Pancreas (tissue), 10 donors: Measurements from ENCODE around the gene LTC4S. TPM values are rescaled to one million over a fixed set of nuclear protein-coding genes. Genes with fewer than 3 reads are reported as not detected.

Source experiments
- ATAC-seq, 4 donors: fragments of 200-7000 bp; cut with Tn5 transposase; one replicate each; pipeline versions ENCODE4 v1.8.0 to v1.9.1; 2020; ENCODE audit warnings: mild to moderate bottlenecking in 4 of 4, moderate library complexity in 4 of 4
- DNase-seq, 6 donors: peaks; one replicate each; pipeline ENCODE4 v3.0.0-alpha.2; 2020
- FAIRE-seq: peaks from 2 replicates; lab custom pipeline; 2012; peaks lifted over from hg19 to GRCh38; lab: Jason Lieb, UNC
- H3K27ac ChIP-seq, 4 donors: fragments of 200-600 bp; sonication (generic); 1 replicate in 3 of 4; 2 replicates in 1 of 4; pipeline versions ENCODE4 v1.5.0 to v1.8.0; 2020
- H3K27me3 ChIP-seq, 4 donors: fragments of 200-600 bp; one replicate each; pipeline ENCODE4 v1.8.0; 2021
- H3K36me3 ChIP-seq, 3 donors: fragments of 200-600 bp; sonication (generic) in 1 of 3; one replicate each; pipeline versions ENCODE4 v1.5.0 to v1.8.0; 2020 to 2021
- H3K4me1 ChIP-seq, 3 donors: fragments of 200-600 bp; one replicate each; pipeline ENCODE4 v1.8.0; 2021
- H3K4me3 ChIP-seq, 4 donors: fragments of 200-600 bp; sonication (generic) in 2 of 4; one replicate each; pipeline versions ENCODE4 v1.5.0 to v1.8.0; 2020 to 2021
- H3K9me3 ChIP-seq, 4 donors: fragments of 200-600 bp; one replicate each; pipeline ENCODE4 v1.8.0; 2021
- WGBS, 2 donors: extraction: QIAGEN DNeasy Blood & Tissue Kit; methylation state at CpG; one replicate each; pipeline ENCODE4 v1.1.7; 2013; 5-methylcytosine and 5-hydroxymethylcytosine counted together
- intact Hi-C, 3 donors: fragments of 100-400 bp; cut with DNase I; formaldehyde crosslinking; loops; one replicate each; pipeline versions ENCODE4 v1.11.1 to v1.14.2; 2022
- polyA plus RNA-seq, 2 donors: library from polyadenylated mRNA; stranded (reverse); fragments of 200-250 nt; gene quantifications; one replicate each; pipeline ENCODE4 v1.2.3, GENCODE V29; 2013
- total RNA-seq, 6 donors: library from RNA; stranded (reverse); fragmentation: NEBNext Ultra II Directional in 4 of 6; extraction: Animal tissue kit (Norgen Biotek cat#: 25700) in 4 of 6; gene quantifications; one replicate each; pipeline versions ENCODE4 v1.2.1 to v1.2.4, GENCODE V29; 2021 to 2023
- TF ChIP-seq, protein P1 (sequence below), 4 donors: fragments of 200-600 bp; sonication (generic) in 3 of 4; IDR thresholded peaks; one replicate each; pipeline versions ENCODE4 v1.5.0 to v1.8.0; 2021; ENCODE audit warnings: antibody characterized with exemption in 4 of 4
- donor health status: healthy with polysubstance abuse.
- donor health status: DM: no; HTN: no; CAD: no; lungs with moderate emphysema.
- donor health status: DM: no; HTN: no; CAD: no.
- donor health status: control.
- donor health status: control.
- donor health status: Bipolar disorder and iron deficiency.
- donor health status: DM: yes; HTN: yes; CAD: no.
- donor health status: DM: no; HTN: no; CAD: no.
- donor health status: DM: no; HTN: no; CAD: no.
- donor health status: DM: yes; HTN: yes; CAD: no.

The LTC4S gene
- total and polyA plus RNA-seq, 8 donors: 1.1 to 10.9 (median 4.8) TPM

DNA sequence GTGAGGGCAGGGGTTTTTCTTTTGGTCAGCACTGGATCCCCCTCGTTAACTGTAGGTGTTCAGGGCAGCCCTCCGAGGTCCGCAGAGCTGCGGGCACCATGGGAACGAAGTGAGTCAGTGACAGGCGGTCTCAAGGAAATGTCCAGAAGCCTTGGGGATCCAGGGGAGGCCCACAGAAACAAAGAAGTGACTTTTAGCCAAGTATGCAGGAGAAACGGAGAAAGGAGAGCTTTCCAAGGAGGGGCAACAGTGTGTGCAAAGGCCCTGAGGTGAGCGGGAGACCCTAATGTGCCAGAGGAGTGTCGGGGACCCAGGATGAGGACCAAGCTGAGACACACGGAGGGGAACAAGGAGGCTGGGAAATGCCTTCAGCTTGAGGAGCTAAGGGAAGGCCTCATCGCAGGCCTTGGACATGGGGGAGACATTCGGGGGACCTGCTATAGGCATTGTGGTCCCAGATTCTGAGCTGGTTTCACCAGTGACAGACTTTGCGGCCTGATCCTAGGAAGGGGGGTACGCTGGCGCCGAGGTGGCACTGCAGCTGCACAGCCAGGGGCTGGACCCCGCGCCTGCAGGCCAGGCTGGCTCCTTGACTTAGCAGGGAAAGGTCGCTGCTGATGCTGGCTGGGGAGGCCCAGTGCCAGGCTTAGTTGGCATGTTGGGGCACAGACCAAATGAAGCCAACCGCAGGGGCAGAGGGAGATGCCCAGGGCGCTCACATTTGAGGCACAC, 3.3 kb downstream of the LTC4S start:
- ATAC-seq (no peak), FAIRE-seq (no peak), DNase-seq (peak in 4 of 6 donors; percentile 7 to 71 (median 44))
- H3K36me3 ChIP-seq: peaks cover 0 to 30% (median 8%) of the 10 kb centered on the region in 3 donors
- no peaks in the 10 kb centered on the region for H3K9me3 ChIP-seq
- WGBS, 2 donors: 84 to 85% methylated on average over 21 of the region's 21 CpGs
- H3K27ac ChIP-seq: peak overlapping the region; percentile 84 to 91 (median 90)
- H3K27me3 ChIP-seq: no peaks in the 10 kb centered on the region
- TF ChIP-seq, protein P1, sequence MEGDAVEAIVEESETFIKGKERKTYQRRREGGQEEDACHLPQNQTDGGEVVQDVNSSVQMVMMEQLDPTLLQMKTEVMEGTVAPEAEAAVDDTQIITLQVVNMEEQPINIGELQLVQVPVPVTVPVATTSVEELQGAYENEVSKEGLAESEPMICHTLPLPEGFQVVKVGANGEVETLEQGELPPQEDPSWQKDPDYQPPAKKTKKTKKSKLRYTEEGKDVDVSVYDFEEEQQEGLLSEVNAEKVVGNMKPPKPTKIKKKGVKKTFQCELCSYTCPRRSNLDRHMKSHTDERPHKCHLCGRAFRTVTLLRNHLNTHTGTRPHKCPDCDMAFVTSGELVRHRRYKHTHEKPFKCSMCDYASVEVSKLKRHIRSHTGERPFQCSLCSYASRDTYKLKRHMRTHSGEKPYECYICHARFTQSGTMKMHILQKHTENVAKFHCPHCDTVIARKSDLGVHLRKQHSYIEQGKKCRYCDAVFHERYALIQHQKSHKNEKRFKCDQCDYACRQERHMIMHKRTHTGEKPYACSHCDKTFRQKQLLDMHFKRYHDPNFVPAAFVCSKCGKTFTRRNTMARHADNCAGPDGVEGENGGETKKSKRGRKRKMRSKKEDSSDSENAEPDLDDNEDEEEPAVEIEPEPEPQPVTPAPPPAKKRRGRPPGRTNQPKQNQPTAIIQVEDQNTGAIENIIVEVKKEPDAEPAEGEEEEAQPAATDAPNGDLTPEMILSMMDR (IDR thresholded peaks at IDR 0.05): no peak
- peak overlapping the region in 2 of 4 donors; percentile 80 to 86 for H3K4me3 ChIP-seq
- intact Hi-C loops: loop anchor here in 1 of 3 donors (10.0 kb wide), 1 partner anchor 132 kb away; no protein-coding TSS in a partner anchor
- H3K4me1 ChIP-seq: peaks cover 5 to 12% (median 6%) of the 10 kb centered on the region in 3 donors

DNA sequence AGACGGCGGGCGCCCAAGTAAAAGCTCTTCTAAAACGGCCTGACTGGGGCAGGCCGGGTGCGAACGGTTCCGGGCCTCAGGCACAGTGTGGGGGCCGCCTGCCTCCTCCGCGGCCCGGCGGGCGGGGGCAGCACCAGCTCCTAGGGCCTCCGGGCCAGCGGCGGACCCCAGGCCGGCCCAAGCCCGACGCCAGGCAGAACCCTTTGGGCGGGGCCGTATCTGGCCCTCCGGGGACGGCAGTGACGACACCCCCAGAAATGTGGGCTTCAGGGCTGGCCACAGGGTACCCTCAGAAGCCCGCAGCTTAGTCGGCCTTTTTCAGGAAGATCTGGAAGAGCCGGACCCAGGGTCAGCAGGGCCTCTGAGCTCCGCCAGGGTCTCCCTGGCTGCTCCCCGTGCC, 4.0 kb downstream of the LTC4S start:
- Histone ChIP-seq H3K27ac (no peak overlapping the region), H3K36me3 (peaks cover 0 to 30% (median 8%) of the 10 kb centered on the region in 3 donors), H3K4me3 (no peak overlapping the region), H3K9me3 (no peaks in the 10 kb centered on the region), H3K27me3 (no peaks in the 10 kb centered on the region), H3K4me1 (peaks cover 5 to 15% (median 6%) of the 10 kb centered on the region in 3 donors)
- 95% methylated on average over 29 to 30 of the region's 30 CpGs for WGBS, 2 donors
- ATAC-seq: no peak
- DNase-seq: peak in 2 of 6 donors; percentile 47 to 70
- no peak for FAIRE-seq
- intact Hi-C loops: loop anchor here in 1 of 3 donors (10.0 kb wide), 1 partner anchor 133 kb away; no protein-coding TSS in a partner anchor
- TF ChIP-seq, protein P1 (IDR thresholded peaks at IDR 0.05): no peak

DNA sequence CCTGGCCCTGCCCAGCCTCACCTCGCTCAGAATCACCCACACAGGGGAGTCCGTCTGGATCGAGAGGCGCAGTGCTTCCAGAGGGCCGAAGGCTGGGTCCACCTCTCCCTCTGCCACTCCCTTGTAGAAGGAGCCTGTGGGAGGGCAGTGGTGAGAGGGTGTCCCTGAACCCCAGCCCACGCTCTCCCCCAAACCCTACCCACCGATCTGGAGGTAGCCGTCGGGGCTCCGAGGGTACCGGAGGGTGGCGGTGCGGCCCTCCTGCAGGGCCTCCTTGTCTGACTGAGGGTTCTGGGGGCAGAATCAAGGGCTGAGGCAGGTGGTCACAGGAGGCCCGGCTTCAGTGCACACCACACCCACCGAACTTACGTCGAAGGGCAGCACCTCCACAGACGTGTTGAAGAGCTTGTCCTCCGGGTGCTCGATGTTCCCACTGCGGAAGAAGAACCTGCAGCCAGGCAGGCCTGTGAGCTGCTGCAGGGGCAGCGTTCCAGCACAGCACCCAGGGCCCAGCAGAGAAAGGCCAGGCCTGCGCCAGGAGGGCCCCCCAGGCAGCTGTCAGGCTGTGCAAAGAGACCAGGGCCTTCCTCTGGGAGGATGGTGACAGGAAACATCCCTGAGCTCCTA, 4.5 kb downstream of the LTC4S start:
- Histone ChIP-seq H3K9me3 (no peaks in the 10 kb centered on the region), H3K27ac (no peak overlapping the region), H3K4me1 (peaks cover 5 to 18% (median 6%) of the 10 kb centered on the region in 3 donors), H3K36me3 (peaks cover 0 to 30% (median 8%) of the 10 kb centered on the region in 3 donors), H3K4me3 (no peak overlapping the region), H3K27me3 (no peaks in the 10 kb centered on the region)
- intact Hi-C loops: loop anchor here in 1 of 3 donors (10.0 kb wide), 1 partner anchor 133 kb away; no protein-coding TSS in a partner anchor
- no peak for FAIRE-seq
- TF ChIP-seq, protein P1 (IDR thresholded peaks at IDR 0.05): no peak
- peak in 1 of 6 donors; percentile 78 for DNase-seq
- ATAC-seq: no peak
- whole genome bisulfite sequencing, 2 donors: 96 to 97% methylated on average over 20 to 23 of the region's 23 CpGs

DNA sequence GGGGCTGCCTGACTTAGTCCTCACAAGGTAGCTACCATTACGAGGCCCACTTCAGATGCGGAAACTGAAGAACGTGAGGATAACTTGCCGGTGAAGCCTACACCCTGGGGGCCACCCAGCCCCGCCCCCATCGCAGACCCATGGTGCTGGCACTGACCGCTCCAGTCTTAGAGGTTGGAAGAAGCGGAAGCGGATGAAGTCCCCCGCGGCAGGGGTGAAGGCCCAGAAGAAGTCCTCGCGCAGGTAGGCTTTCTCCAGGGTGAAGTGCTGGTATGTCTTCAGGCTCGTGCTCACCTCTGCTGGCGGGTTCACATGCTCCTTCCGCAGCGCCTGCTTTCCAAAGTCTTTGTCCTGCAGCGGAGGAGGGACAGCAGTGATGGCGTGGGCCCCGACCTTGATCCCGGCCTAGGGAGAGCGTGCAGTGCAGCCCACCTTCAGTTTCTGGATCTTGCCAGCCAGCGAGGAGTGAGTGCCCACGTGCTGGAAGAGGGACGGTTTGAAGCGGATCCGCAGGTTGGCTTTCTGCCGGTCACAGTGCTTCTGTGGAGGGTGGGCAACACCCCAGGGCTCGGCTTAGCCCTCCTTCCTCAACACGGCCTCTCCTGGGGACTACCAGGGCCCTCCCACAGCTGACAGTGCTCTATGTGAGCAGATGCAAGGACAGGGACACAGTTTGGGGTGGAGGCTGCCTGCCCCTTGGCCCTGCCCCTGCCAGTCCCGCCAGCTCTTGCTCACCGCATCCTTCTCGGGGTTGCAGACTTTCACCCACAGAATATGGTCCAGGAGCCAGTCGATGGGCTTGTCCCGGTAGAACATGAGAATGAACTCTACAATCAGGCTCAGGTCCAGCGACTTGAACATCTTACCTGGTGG, 5.2 kb downstream of the LTC4S start:
- TF ChIP-seq, protein P1 (IDR thresholded peaks at IDR 0.05): no peak
- Histone ChIP-seq H3K36me3 (peaks cover 0 to 30% (median 8%) of the 10 kb centered on the region in 3 donors), H3K4me1 (peaks cover 5 to 20% (median 6%) of the 10 kb centered on the region in 3 donors), H3K9me3 (no peaks in the 10 kb centered on the region), H3K27ac (no peak overlapping the region), H3K4me3 (no peak overlapping the region), H3K27me3 (no peaks in the 10 kb centered on the region)
- DNase-seq: peak in 1 of 6 donors; percentile 60
- 95 to 96% methylated on average over 36 of the region's 36 CpGs for WGBS, 2 donors
- ATAC-seq: no peak
- FAIRE-seq: no peak
- intact Hi-C loops: loop anchor here in 1 of 3 donors (10.0 kb wide), 1 partner anchor 134 kb away; no protein-coding TSS in a partner anchor
